Measurements from ENCODE around the gene USH2A. TPM values are rescaled to one million over a fixed set of nuclear protein-coding genes. Genes with fewer than 3 reads are reported as not detected.

USH2A gene
- total RNA-seq, 6 experiments from 2014 or later: 0.19 to 1.8 (median 0.81) TPM

DNA sequence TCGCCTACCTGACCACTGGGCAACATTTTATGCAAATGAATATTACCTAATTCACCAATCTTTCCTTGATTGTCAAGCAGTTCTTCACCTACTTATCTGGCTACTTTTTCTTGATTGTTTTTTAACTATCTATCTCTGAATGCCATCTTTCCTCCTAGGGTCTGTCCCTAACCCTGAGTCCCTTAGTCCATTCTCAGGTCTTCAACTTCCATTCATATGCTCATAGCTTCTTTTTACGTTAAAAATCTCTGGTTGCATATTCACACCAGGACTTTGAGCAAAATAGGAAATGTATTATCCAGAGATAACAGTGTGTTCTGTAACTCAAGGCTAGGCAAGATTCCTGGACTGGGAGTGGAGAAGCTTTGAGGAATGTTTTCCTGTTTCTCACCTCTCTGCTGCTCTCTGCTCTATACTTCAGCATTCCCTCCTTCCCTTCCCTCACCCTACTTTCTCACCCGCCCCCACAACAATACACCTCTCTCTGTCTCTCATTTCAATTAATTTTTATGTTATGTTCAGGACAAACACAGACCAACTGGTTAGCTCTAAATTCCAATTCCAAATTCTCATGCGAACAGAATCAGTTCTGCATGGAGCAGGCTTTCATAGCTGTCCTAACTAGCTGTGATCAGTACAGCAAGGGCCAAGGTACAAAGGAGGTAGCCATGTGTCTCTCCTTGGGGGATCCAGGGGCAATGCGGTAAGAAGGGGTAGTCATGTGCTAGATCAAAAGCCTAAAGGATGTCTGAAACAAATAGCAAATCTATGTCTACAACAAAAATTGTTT is 278.4 kb downstream of the USH2A start:
- ATAC-seq: no peak
- no peaks in the 10 kb centered on the region for H3K27me3 ChIP-seq
- no peaks in the 10 kb centered on the region for H3K36me3 ChIP-seq
- 70% methylated on average over 5 of the region's 5 CpGs for WGBS (ENCODE audit: insufficient coverage, low coverage, low lambda C conversion rate, missing lambda C conversion rate)
- no peak for DNase-seq
- H3K4me3 ChIP-seq: no peak overlapping the region
- intact Hi-C loops (cut with DNase I): no loop called here
- no peaks in the 10 kb centered on the region for H3K4me1 ChIP-seq
- no peak overlapping the region for H3K27ac ChIP-seq
- TF ChIP-seq, protein P1, sequence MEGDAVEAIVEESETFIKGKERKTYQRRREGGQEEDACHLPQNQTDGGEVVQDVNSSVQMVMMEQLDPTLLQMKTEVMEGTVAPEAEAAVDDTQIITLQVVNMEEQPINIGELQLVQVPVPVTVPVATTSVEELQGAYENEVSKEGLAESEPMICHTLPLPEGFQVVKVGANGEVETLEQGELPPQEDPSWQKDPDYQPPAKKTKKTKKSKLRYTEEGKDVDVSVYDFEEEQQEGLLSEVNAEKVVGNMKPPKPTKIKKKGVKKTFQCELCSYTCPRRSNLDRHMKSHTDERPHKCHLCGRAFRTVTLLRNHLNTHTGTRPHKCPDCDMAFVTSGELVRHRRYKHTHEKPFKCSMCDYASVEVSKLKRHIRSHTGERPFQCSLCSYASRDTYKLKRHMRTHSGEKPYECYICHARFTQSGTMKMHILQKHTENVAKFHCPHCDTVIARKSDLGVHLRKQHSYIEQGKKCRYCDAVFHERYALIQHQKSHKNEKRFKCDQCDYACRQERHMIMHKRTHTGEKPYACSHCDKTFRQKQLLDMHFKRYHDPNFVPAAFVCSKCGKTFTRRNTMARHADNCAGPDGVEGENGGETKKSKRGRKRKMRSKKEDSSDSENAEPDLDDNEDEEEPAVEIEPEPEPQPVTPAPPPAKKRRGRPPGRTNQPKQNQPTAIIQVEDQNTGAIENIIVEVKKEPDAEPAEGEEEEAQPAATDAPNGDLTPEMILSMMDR (IDR thresholded peaks at IDR 0.05): no peak
- no peak for TF ChIP-seq POLR2A (IDR thresholded peaks at IDR 0.05)
- no peaks in the 10 kb centered on the region for H3K9me3 ChIP-seq

DNA sequence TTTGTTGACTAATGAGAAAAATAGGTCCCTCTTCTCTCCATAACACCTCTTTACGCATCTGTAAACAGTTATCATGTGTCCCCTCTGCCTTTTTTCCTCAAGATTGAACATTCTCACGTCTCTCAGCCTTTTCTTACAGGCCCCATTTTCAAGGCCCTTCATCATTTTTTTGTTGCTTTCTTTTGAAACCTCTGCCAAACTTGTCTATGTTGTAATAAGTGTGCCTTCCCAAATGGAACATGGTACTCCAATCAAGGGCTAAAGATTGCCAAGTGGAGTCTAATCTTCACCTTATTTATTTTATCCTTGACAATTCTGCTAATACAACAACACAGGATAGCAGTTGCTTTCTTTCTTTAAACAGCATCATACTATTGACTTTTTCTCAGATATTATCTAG is 280.3 kb downstream of the USH2A start:
- H3K4me3 ChIP-seq: no peak overlapping the region
- H3K4me1 ChIP-seq: no peaks in the 10 kb centered on the region
- intact Hi-C loops (cut with DNase I): no loop called here
- no peak overlapping the region for H3K27ac ChIP-seq
- 66% methylated on average over 2 of the region's 2 CpGs for WGBS (ENCODE audit: insufficient coverage, low coverage, low lambda C conversion rate, missing lambda C conversion rate)
- H3K9me3 ChIP-seq: no peaks in the 10 kb centered on the region
- no peaks in the 10 kb centered on the region for H3K36me3 ChIP-seq
- TF ChIP-seq, protein P1 (IDR thresholded peaks at IDR 0.05): no peak
- TF ChIP-seq POLR2A (IDR thresholded peaks at IDR 0.05): no peak
- DNase-seq (no peak), ATAC-seq (no peak)
- no peaks in the 10 kb centered on the region for H3K27me3 ChIP-seq

DNA sequence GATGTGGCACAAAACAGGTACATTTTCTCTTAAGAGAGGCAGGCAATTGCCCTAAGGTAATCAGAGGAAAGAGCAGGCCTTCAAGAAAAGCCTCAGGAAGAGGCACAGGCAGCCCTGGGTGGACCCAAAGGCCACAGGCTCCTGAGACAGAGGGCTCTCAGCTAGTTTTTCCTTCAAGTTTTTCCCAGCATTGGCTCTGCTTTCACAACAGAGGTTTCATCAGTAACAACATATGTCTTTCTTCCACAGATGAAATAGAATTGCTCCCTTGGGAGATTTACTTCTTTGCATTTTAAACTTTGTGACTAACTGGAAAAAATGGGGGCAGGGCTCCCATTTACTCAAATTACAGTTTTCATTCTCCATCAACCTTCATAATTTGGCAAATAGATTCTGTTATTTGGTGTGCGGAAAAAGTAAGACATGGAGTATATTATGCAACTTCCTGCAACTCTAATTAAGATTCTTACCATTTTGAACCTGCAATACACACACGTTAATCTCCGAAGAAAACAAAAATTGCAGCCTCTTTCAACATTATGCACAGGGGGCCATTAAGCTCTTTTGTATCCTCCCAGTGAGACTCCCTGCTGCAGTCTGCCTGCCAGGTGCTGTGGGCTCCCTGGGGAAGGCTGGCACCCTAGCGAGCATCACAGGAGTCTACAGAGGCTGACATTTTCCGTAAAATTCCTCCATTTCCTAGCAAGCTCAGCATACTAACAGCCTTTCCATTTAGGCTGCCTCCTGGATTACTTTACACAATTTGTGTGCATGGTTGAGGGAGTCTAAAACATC is 282.3 kb downstream of the USH2A start:
- no peaks in the 10 kb centered on the region for H3K4me1 ChIP-seq
- no peaks in the 10 kb centered on the region for H3K36me3 ChIP-seq
- H3K4me3 ChIP-seq: no peak overlapping the region
- WGBS (ENCODE audit: insufficient coverage, low coverage, low lambda C conversion rate, missing lambda C conversion rate): 52% methylated on average over 3 of the region's 5 CpGs
- ATAC-seq (no peak), DNase-seq (no peak)
- H3K27me3 ChIP-seq: no peaks in the 10 kb centered on the region
- TF ChIP-seq, protein P1 (IDR thresholded peaks at IDR 0.05): no peak
- intact Hi-C loops (cut with DNase I): no loop called here
- H3K27ac ChIP-seq: no peak overlapping the region
- H3K9me3 ChIP-seq: no peaks in the 10 kb centered on the region

DNA sequence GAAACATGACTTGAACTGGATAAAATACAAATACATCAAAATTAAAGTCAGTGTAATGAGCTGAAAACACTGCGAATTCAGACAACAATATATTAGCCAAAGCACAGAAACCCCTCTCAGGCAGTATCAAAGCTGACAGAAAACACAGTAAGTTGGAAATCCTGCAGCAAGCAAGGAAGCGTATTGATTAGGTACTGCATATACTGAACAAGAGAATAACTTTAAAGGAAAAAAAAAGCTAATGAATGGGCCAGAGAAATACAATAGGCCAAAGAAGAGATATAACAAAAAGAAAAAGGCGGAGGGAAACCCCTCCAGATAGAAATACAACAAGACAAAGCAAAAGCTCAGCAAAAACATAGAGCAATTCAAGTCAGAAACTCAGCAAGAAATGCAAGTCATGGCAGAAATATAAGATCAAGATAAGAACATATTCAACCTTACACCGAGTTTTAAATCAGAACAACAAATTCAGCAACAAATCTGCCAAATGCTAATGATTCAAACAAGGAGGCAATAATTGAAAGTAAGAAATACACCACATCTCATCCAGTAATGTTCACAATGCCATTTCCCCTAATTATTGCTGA is 299.0 kb downstream of the USH2A start:
- no peak for TF ChIP-seq POLR2A (IDR thresholded peaks at IDR 0.05)
- TF ChIP-seq, protein P1 (IDR thresholded peaks at IDR 0.05): no peak
- ATAC-seq (no peak), DNase-seq (no peak)
- Histone ChIP-seq H3K36me3 (no peaks in the 10 kb centered on the region), H3K4me3 (no peak overlapping the region), H3K27me3 (no peaks in the 10 kb centered on the region), H3K4me1 (no peaks in the 10 kb centered on the region), H3K27ac (no peak overlapping the region), H3K9me3 (no peaks in the 10 kb centered on the region)
- WGBS (ENCODE audit: insufficient coverage, low coverage, low lambda C conversion rate, missing lambda C conversion rate): 67% methylated on average over 4 of the region's 4 CpGs
- intact Hi-C loops (cut with DNase I): no loop called here
